Stimulated activated CD8-positive, alpha-beta memory T cell treated with anti-CD3 and anti-CD28 coated beads, Interleukin-15, amount 100 ng/mL, for 1 hour (primary cell): ENCODE data around the gene SORBS1.

Source experiments
- DNase-seq: peaks from one replicate; pipeline ENCODE4 v3.0.0-alpha.2; 2020; ENCODE audit warnings: low read depth

The SORBS1 gene

GRCh38 chr10:95408983-95409873 lies 151.9 kb downstream of the SORBS1 start:
- DNase-seq: no peak

- DNase-seq: no peak
Measured at GRCh38 chr10:95408148-95408960, 152.8 kb downstream of the SORBS1 start.

- no peak for DNase-seq
Measured at GRCh38 chr10:95407546-95407945, 153.6 kb downstream of the SORBS1 start.

- DNase-seq: no peak
Measured at GRCh38 chr10:95406651-95407280, 154.4 kb downstream of the SORBS1 start.

GRCh38 chr10:95405655-95406054 lies 155.5 kb downstream of the SORBS1 start:
- DNase-seq: no peak

- no peak for DNase-seq
Measured at GRCh38 chr10:95404864-95405263, 156.3 kb downstream of the SORBS1 start.

GRCh38 chr10:95404462-95404858 lies 156.7 kb downstream of the SORBS1 start:
- DNase-seq: no peak

GRCh38 chr10:95403700-95404461 lies 157.3 kb downstream of the SORBS1 start:
- no peak for DNase-seq

GRCh38 chr10:95401704-95402469 lies 159.3 kb downstream of the SORBS1 start:
- DNase-seq: no peak

- no peak for DNase-seq
Measured at GRCh38 chr10:95400787-95401186, 160.4 kb downstream of the SORBS1 start.

GRCh38 chr10:95399183-95399582 lies 162.0 kb downstream of the SORBS1 start:
- no peak for DNase-seq

- no peak for DNase-seq
Measured at GRCh38 chr10:95397747-95398146, 163.4 kb downstream of the SORBS1 start.

GRCh38 chr10:95395947-95396449 lies 165.2 kb downstream of the SORBS1 start:
- DNase-seq: no peak

GRCh38 chr10:95394161-95394880 lies 166.8 kb downstream of the SORBS1 start:
- DNase-seq: no peak

- DNase-seq: no peak
Measured at GRCh38 chr10:95392681-95393164, 168.4 kb downstream of the SORBS1 start.

- DNase-seq: no peak
Measured at GRCh38 chr10:95392217-95392584, 169.0 kb downstream of the SORBS1 start.

- DNase-seq: no peak
Measured at GRCh38 chr10:95391581-95392216, 169.5 kb downstream of the SORBS1 start.

GRCh38 chr10:95391164-95391563 lies 170.0 kb downstream of the SORBS1 start:
- DNase-seq: no peak

GRCh38 chr10:95389982-95390381 lies 171.2 kb downstream of the SORBS1 start:
- DNase-seq: no peak

- DNase-seq: no peak
Measured at GRCh38 chr10:95389176-95389575, 172.0 kb downstream of the SORBS1 start.
